Loucy (cell line): Measurements from ENCODE around the gene LARP1B.

Experiments
- EZH2phosphoT487 ChIP-seq: fragments of 200-600 bp; IDR thresholded peaks from 2 replicates; pipeline ENCODE4 v1.6.1; 2018; ENCODE audit warnings: antibody characterized with exemption, mild to moderate bottlenecking, moderate library complexity, borderline replicate concordance
- TF ChIP-seq, protein P1 (sequence below): fragments of 200-600 bp; sonication (generic); conservative IDR thresholded peaks from 2 replicates; pipeline ENCODE4 v1.5.1; 2014; ENCODE audit warnings: mild to moderate bottlenecking, antibody characterized with exemption, low read length

DNA sequence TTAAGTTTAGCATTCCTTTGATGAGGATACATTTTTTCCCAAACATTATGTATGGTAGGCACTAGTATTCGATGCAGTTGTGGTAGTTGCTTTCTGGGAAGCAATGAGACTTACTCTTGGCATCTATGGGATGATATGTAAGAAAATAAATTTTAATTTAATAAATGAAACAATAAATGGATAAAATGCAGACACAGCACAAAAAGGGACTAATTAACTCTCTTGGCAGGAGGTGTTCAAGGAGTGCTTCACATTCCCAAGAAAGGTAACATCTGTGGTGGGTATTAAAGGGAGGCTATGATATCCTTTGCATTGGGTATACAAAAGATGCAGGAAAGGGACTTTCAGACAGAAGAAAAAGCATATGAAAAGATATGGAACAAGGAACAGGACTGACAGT, 115.5 kb downstream of the LARP1B start:
- TF ChIP-seq, protein P1, sequence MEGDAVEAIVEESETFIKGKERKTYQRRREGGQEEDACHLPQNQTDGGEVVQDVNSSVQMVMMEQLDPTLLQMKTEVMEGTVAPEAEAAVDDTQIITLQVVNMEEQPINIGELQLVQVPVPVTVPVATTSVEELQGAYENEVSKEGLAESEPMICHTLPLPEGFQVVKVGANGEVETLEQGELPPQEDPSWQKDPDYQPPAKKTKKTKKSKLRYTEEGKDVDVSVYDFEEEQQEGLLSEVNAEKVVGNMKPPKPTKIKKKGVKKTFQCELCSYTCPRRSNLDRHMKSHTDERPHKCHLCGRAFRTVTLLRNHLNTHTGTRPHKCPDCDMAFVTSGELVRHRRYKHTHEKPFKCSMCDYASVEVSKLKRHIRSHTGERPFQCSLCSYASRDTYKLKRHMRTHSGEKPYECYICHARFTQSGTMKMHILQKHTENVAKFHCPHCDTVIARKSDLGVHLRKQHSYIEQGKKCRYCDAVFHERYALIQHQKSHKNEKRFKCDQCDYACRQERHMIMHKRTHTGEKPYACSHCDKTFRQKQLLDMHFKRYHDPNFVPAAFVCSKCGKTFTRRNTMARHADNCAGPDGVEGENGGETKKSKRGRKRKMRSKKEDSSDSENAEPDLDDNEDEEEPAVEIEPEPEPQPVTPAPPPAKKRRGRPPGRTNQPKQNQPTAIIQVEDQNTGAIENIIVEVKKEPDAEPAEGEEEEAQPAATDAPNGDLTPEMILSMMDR, result no peak
- no peak for TF ChIP-seq EZH2phosphoT487
